NCI-H2171 treated with DMSO at 0.1 percent for 48 hours (cell line): ENCODE results near the gene NEBL.

Experiments
- DNase-seq: peaks from one replicate; lab custom pipeline; 2025; lab: John Stamatoyannopoulos, UW

NEBL gene

GRCh38 chr10:20778008-20778757, 118.9 kb downstream of the NEBL start:
- no peak for DNase-seq

GRCh38 chr10:20776384-20777118, 120.6 kb downstream of the NEBL start:
- DNase-seq = no peak

- DNase-seq = no peak
Measured at GRCh38 chr10:20771051-20771450, 126.1 kb downstream of the NEBL start.

- no peak for DNase-seq
Measured at GRCh38 chr10:20769481-20769880, 127.6 kb downstream of the NEBL start.

- DNase-seq = no peak
Measured at GRCh38 chr10:20768843-20769242, 128.3 kb downstream of the NEBL start.

GRCh38 chr10:20767028-20767427, 130.1 kb downstream of the NEBL start:
- DNase-seq = no peak

- no peak for DNase-seq
Measured at GRCh38 chr10:20765066-20765465, 132.0 kb downstream of the NEBL start.

GRCh38 chr10:20760460-20760859, 136.7 kb downstream of the NEBL start:
- DNase-seq = no peak

GRCh38 chr10:20748551-20748950, 148.6 kb downstream of the NEBL start:
- no peak for DNase-seq

- no peak for DNase-seq
Measured at GRCh38 chr10:20747782-20748181, 149.3 kb downstream of the NEBL start.

GRCh38 chr10:20746856-20747255, 150.3 kb downstream of the NEBL start:
- DNase-seq = no peak

- DNase-seq = no peak
Measured at GRCh38 chr10:20745556-20746375, 151.3 kb downstream of the NEBL start.

GRCh38 chr10:20744821-20745220, 152.3 kb downstream of the NEBL start:
- DNase-seq = no peak

GRCh38 chr10:20743942-20744341, 153.2 kb downstream of the NEBL start:
- DNase-seq = no peak

- DNase-seq = no peak
Measured at GRCh38 chr10:20742737-20743541, 154.2 kb downstream of the NEBL start.

- no peak for DNase-seq
Measured at GRCh38 chr10:20740120-20740519, 157.0 kb downstream of the NEBL start.

GRCh38 chr10:20737107-20737506, 160.0 kb downstream of the NEBL start:
- no peak for DNase-seq
